ENCODE measurements around the gene DNAH12. TPM values are rescaled to one million over a fixed set of nuclear protein-coding genes. Genes with fewer than 3 reads are reported as not detected.

DNAH12 gene
- total and polyA plus RNA-seq, 2 donors (not counting 1 experiment from before 2014, with no cell fraction given) = 0.12 to 0.17 TPM

DNA sequence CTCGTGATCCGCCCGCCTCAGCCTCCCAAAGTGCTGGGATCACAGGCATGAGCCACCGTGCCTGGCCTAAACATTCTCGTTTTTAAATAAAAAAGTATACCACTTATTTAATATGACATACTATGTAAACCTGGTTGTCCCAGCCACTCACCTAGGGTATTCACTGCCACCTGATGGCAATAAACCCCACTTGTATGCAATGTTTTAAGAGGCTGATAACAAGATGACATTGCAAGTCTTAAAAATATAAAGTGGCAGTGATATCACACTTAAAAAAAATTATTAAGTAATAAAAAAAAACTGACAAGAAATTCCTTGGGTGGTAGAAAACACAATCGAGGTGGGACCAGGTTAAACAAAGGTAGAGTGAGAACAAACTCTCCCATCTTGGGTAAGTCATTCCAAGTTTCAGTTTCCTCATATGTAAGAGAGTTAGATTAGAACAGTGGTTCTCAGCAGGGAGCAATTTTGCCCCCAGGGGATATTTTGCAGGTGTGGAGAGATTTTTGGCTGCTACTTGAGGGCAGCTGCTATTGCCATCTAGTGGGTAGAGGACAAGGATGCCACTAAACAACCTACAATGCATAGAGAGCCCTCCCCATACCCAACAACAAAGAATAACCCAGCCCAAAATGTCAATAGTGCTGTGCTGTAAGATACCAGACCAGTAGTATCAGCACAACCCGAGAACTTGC is 38.5 kb upstream of the DNAH12 start:
- no peaks in the 10 kb centered on the region for H3K9me3 ChIP-seq (ENCODE audit: control insufficient read depth, insufficient read depth, low read depth, low read length)
- H3K4me1 ChIP-seq (ENCODE audit: control insufficient read depth, extremely low read depth, insufficient read depth, low read length) = no peaks in the 10 kb centered on the region
- no peak overlapping the region for H3K4me2 ChIP-seq (ENCODE audit: extremely low read depth, insufficient read depth, low read length)
- H3K4me3 ChIP-seq (replicated peaks in 1 of 4; ENCODE audit: control extremely low read depth in 1 of 4, insufficient read depth in 1 of 4, low read depth in 3 of 4, low read length in 4 of 4) = no peak overlapping the region
- no peak overlapping the region for H2AFZ ChIP-seq (ENCODE audit: low read length)
- H3K79me2 ChIP-seq (ENCODE audit: control insufficient read depth, insufficient read depth, low read length) = peaks cover 94% of the 10 kb centered on the region
- no peaks in the 10 kb centered on the region for H3K36me3 ChIP-seq (ENCODE audit: control insufficient read depth, insufficient read depth, low read length)
- H3K27ac ChIP-seq (ENCODE audit: insufficient read depth, low read length) = no peak overlapping the region
- H3K27me3 ChIP-seq (ENCODE audit: control insufficient read depth, insufficient read depth, low read length) = no peaks in the 10 kb centered on the region
- TF ChIP-seq, protein P1, sequence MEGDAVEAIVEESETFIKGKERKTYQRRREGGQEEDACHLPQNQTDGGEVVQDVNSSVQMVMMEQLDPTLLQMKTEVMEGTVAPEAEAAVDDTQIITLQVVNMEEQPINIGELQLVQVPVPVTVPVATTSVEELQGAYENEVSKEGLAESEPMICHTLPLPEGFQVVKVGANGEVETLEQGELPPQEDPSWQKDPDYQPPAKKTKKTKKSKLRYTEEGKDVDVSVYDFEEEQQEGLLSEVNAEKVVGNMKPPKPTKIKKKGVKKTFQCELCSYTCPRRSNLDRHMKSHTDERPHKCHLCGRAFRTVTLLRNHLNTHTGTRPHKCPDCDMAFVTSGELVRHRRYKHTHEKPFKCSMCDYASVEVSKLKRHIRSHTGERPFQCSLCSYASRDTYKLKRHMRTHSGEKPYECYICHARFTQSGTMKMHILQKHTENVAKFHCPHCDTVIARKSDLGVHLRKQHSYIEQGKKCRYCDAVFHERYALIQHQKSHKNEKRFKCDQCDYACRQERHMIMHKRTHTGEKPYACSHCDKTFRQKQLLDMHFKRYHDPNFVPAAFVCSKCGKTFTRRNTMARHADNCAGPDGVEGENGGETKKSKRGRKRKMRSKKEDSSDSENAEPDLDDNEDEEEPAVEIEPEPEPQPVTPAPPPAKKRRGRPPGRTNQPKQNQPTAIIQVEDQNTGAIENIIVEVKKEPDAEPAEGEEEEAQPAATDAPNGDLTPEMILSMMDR (conservative IDR thresholded peaks at IDR 0.05 in 1 of 2, IDR thresholded peaks at IDR 0.05 in 1 of 2; ENCODE audit: low read depth in 1 of 2, low read length in 2 of 2) = peak in 1 of 2 donors; percentile 11
- TF ChIP-seq EZH2 (IDR thresholded peaks at IDR 0.05; ENCODE audit: low read length, missing control alignments) = no peak
- DNase-seq (ENCODE audit: low read depth in 2 of 2) = no peak
- H4K20me1 ChIP-seq (ENCODE audit: control insufficient read depth, extremely low read depth, insufficient read depth, low read length) = peaks cover 11% of the 10 kb centered on the region
- no peak overlapping the region for H3K9ac ChIP-seq (ENCODE audit: insufficient read depth, low read length)

DNA sequence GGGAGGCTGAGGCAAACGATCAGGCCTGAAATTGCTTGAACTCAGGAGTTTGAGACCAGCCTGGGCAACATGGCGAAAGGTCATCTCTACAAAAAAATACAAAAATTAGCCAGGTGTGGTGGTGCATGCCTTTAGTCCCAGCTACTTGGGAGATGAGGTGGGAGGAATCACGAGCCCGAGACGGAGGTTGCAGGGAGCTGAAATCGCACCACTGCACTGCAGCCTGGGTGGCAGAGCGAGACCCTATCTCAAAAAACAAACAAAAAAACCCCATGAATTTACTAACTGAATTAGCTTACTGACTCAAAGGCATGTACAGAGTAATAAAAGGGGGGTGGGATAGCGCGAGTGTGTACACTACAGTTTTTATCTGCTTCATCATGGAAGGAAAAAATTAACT is 33.7 kb upstream of the DNAH12 start:
- peaks cover 13% of the 10 kb centered on the region for H3K36me3 ChIP-seq (ENCODE audit: control insufficient read depth, insufficient read depth, low read length)
- no peaks in the 10 kb centered on the region for H3K27me3 ChIP-seq (ENCODE audit: control insufficient read depth, insufficient read depth, low read length)
- H2AFZ ChIP-seq (ENCODE audit: low read length) = no peak overlapping the region
- no peak overlapping the region for H3K9ac ChIP-seq (ENCODE audit: insufficient read depth, low read length)
- TF ChIP-seq, protein P1 (conservative IDR thresholded peaks at IDR 0.05 in 1 of 2, IDR thresholded peaks at IDR 0.05 in 1 of 2; ENCODE audit: low read depth in 1 of 2, low read length in 2 of 2) = no peak
- TF ChIP-seq EZH2 (IDR thresholded peaks at IDR 0.05; ENCODE audit: low read length, missing control alignments) = no peak
- no peak for DNase-seq (ENCODE audit: low read depth in 2 of 2)
- peaks cover 8% of the 10 kb centered on the region for H4K20me1 ChIP-seq (ENCODE audit: control insufficient read depth, extremely low read depth, insufficient read depth, low read length)
- peaks cover 69% of the 10 kb centered on the region for H3K79me2 ChIP-seq (ENCODE audit: control insufficient read depth, insufficient read depth, low read length)
- no peaks in the 10 kb centered on the region for H3K4me1 ChIP-seq (ENCODE audit: control insufficient read depth, extremely low read depth, insufficient read depth, low read length)
- no peak overlapping the region for H3K4me3 ChIP-seq (replicated peaks in 1 of 4; ENCODE audit: control extremely low read depth in 1 of 4, insufficient read depth in 1 of 4, low read depth in 3 of 4, low read length in 4 of 4)
- H3K27ac ChIP-seq (ENCODE audit: insufficient read depth, low read length) = no peak overlapping the region
- no peak overlapping the region for H3K4me2 ChIP-seq (ENCODE audit: extremely low read depth, insufficient read depth, low read length)
- no peaks in the 10 kb centered on the region for H3K9me3 ChIP-seq (ENCODE audit: control insufficient read depth, insufficient read depth, low read depth, low read length)

DNA sequence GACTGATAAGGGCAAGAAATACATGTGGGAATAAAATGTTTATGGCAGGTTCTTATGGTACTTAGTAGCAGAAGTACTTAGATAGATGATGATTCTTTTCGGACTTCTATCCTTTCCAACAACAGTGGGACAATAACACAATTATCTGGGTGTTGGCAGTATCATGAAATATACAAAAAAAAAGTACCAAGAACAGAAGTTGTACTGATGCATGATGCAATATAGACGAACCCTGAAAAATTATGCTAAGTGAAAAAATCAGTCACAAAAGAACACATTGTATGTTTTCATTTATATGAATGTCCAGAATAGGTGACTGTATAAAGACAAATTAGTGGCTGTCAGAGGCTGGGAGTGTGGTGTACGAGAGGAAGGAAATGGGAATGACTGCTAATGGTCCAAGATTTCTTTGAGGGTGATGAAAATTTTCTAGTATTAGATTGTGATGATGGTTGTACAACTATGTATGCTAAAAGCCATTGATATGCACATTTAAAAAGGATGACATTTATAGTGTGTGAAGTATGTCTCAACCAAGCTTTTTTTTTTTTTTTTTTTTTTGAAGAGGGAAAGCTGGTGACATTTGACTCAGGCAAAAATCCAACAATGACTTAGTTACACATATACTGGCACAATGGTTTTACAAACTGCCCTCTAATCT is 32.0 kb upstream of the DNAH12 start:
- Histone ChIP-seq H3K36me3 (ENCODE audit: control insufficient read depth, insufficient read depth, low read length) (peaks cover 13% of the 10 kb centered on the region), H4K20me1 (ENCODE audit: control insufficient read depth, extremely low read depth, insufficient read depth, low read length) (peaks cover 8% of the 10 kb centered on the region)

More for the DNA sequence above, 32.0 kb upstream of the DNAH12 start:
- Histone ChIP-seq H3K79me2 (ENCODE audit: control insufficient read depth, insufficient read depth, low read length) (peaks cover 56% of the 10 kb centered on the region), H3K4me1 (ENCODE audit: control insufficient read depth, extremely low read depth, insufficient read depth, low read length) (no peaks in the 10 kb centered on the region), H3K4me3 (replicated peaks in 1 of 4; ENCODE audit: control extremely low read depth in 1 of 4, insufficient read depth in 1 of 4, low read depth in 3 of 4, low read length in 4 of 4) (no peak overlapping the region), H3K27me3 (ENCODE audit: control insufficient read depth, insufficient read depth, low read length) (no peaks in the 10 kb centered on the region), H3K9me3 (ENCODE audit: control insufficient read depth, insufficient read depth, low read depth, low read length) (no peaks in the 10 kb centered on the region), H3K27ac (ENCODE audit: insufficient read depth, low read length) (no peak overlapping the region), H2AFZ (ENCODE audit: low read length) (no peak overlapping the region), H3K4me2 (ENCODE audit: extremely low read depth, insufficient read depth, low read length) (no peak overlapping the region), H3K9ac (ENCODE audit: insufficient read depth, low read length) (no peak overlapping the region)
- TF ChIP-seq, protein P1 (conservative IDR thresholded peaks at IDR 0.05 in 1 of 2, IDR thresholded peaks at IDR 0.05 in 1 of 2; ENCODE audit: low read depth in 1 of 2, low read length in 2 of 2) = no peak
- no peak for TF ChIP-seq EZH2 (IDR thresholded peaks at IDR 0.05; ENCODE audit: low read length, missing control alignments)
- no peak for DNase-seq (ENCODE audit: low read depth in 2 of 2)

All from fibroblast of lung (primary cell).